Measurements from ENCODE around the gene AHDC1.

GRCh38 chr1:27638805-27639204, 34.9 kb upstream of the AHDC1 start:
- TF ChIP-seq GATA2 (IDR thresholded peaks at IDR 0.05; ENCODE audit: low read depth, low read length) (no peak), GATA3 (IDR thresholded peaks at IDR 0.05; ENCODE audit: low read depth, low read length) (no peak)
